ENCODE data around the gene MZT2B. TPM values are rescaled to one million over a fixed set of nuclear protein-coding genes. Genes with fewer than 3 reads are reported as not detected.
"Not testable (repeated sequence)": the region's sequence is repeated elsewhere in the genome, so short reads cannot be mapped to it uniquely, and the experiment has no call there.

MZT2B gene
- total RNA-seq, 1 experiment from 2014 or later = 245 TPM

GRCh38 chr2:130152136-130152815 lies 29.8 kb upstream of the MZT2B start:
- DNase-seq (ENCODE audit: low read depth) = not testable (repeated sequence)

GRCh38 chr2:130152816-130153595 lies 29.1 kb upstream of the MZT2B start:
- DNase-seq (ENCODE audit: low read depth) = no peak

GRCh38 chr2:130153721-130154422 lies 28.2 kb upstream of the MZT2B start:
- not testable (repeated sequence) for DNase-seq (ENCODE audit: low read depth)

GRCh38 chr2:130154423-130154770 lies 27.7 kb upstream of the MZT2B start:
- DNase-seq (ENCODE audit: low read depth) = not testable (repeated sequence)

GRCh38 chr2:130154773-130155765 lies 27.0 kb upstream of the MZT2B start:
- no peak for DNase-seq (ENCODE audit: low read depth)

GRCh38 chr2:130155956-130156623 lies 26.0 kb upstream of the MZT2B start:
- peak; percentile 49 for DNase-seq (ENCODE audit: low read depth)

- DNase-seq (ENCODE audit: low read depth) = no peak
Measured at GRCh38 chr2:130156624-130157004, 25.4 kb upstream of the MZT2B start.

GRCh38 chr2:130157354-130157753 lies 24.7 kb upstream of the MZT2B start:
- not testable (repeated sequence) for DNase-seq (ENCODE audit: low read depth)

GRCh38 chr2:130157825-130158514 lies 24.1 kb upstream of the MZT2B start:
- DNase-seq (ENCODE audit: low read depth) = not testable (repeated sequence)

GRCh38 chr2:130158631-130159030 lies 23.4 kb upstream of the MZT2B start:
- DNase-seq (ENCODE audit: low read depth) = no peak

GRCh38 chr2:130159376-130159775 lies 22.7 kb upstream of the MZT2B start:
- not testable (repeated sequence) for DNase-seq (ENCODE audit: low read depth)

- DNase-seq (ENCODE audit: low read depth) = no peak
Measured at GRCh38 chr2:130160131-130160530, 21.9 kb upstream of the MZT2B start.

GRCh38 chr2:130160838-130161705 lies 21.0 kb upstream of the MZT2B start:
- DNase-seq (ENCODE audit: low read depth) = not testable (repeated sequence)

GRCh38 chr2:130162486-130162885 lies 19.6 kb upstream of the MZT2B start:
- DNase-seq (ENCODE audit: low read depth) = not testable (repeated sequence)

GRCh38 chr2:130162968-130163367 lies 19.1 kb upstream of the MZT2B start:
- no peak for DNase-seq (ENCODE audit: low read depth)

GRCh38 chr2:130165293-130166016 lies 16.6 kb upstream of the MZT2B start:
- no peak for DNase-seq (ENCODE audit: low read depth)

- DNase-seq (ENCODE audit: low read depth) = not testable (repeated sequence)
Measured at GRCh38 chr2:130166611-130167010, 15.5 kb upstream of the MZT2B start.

- peak; percentile 34 for DNase-seq (ENCODE audit: low read depth)
Measured at GRCh38 chr2:130169163-130169562, 12.9 kb upstream of the MZT2B start.
